HCT116 (cell line): Measurements from ENCODE around the gene TFIP11. TPM values are rescaled to one million over a fixed set of nuclear protein-coding genes. Genes with fewer than 3 reads are reported as not detected.

Source experiments
- ATAC-seq: fragments of 200-7000 bp; cut with Tn5 transposase; 2 replicates; pipeline ENCODE4 v1.9.1; 2020; ENCODE audit warnings: mild to moderate bottlenecking, moderate library complexity
- BruUV-seq: library from RNA; stranded (reverse); fragments of 400-500 nt; replicated peaks from 2 replicates; lab custom pipeline; 2021; lab: Mats Ljungman, UMichigan
- CTCF ChIA-PET: fragments of 300-600 bp; sonication (Branson Sonifier 250); formaldehyde crosslinking; loops from one replicate; lab custom pipeline; 2021; ENCODE audit warnings: antibody characterized with exemption; lab: Charles Lee
- POLR2A ChIA-PET: fragments of 300-600, 350-600 bp; sonication (Branson Sonifier 250); formaldehyde crosslinking; loops from one replicate; lab custom pipeline; 2021; ENCODE audit warnings: antibody characterized with exemption; lab: Charles Lee
- RAD21 ChIA-PET, 2 experiments: fragments of 300-600 bp; sonication (Branson Sonifier 250); formaldehyde crosslinking; loops; one replicate each; lab custom pipeline; 2023; ENCODE audit warnings: low total read pairs in 2 of 2; ENCODE audit not compliant: uncharacterized antibody in 2 of 2, unreplicated experiment in 2 of 2, low non-redundant PET in 1 of 2; lab: Charles Lee
- DNase-seq: peaks from one replicate; pipeline ENCODE4 v3.0.0-alpha.2; 2010; ENCODE audit warnings: low read depth, low spot score
- H2AFZ ChIP-seq: fragments of 200-600 bp; shearing (Covaris generic), sonication (generic); 2 replicates; pipeline ENCODE4 v1.6.1; 2017; ENCODE audit warnings: low read depth, mixed run types, mixed read lengths, antibody characterized with exemption, low read length; ENCODE audit not compliant: poor library complexity, severe bottlenecking
- H3K27ac ChIP-seq: 2 replicates; pipeline ENCODE4 v1.5.1; 2012; ENCODE audit warnings: low read depth, low read length
- H3K27me3 ChIP-seq: fragments of 200-600 bp; sonication (generic); 2 replicates; pipeline ENCODE4 v1.6.1; 2016; ENCODE audit warnings: mixed run types, low read length, mixed read lengths; ENCODE audit not compliant: insufficient read depth
- H3K36me3 ChIP-seq, 2 experiments: fragments of 200-500 bp in 1 of 2; fragments of 200-600 bp in 1 of 2; sonication (Bioruptor generic) in 1 of 2; sonication (generic) in 1 of 2; 2 replicates each; pipeline versions ENCODE4 v1.5.1 to v1.6.1; 2014 to 2016; ENCODE audit warnings: low read length in 2 of 2, inconsistent platforms in 1 of 2, mixed read lengths in 1 of 2, mixed run types in 1 of 2; ENCODE audit not compliant: insufficient read depth in 2 of 2, control insufficient read depth in 1 of 2
- H3K4me1 ChIP-seq, 2 experiments: fragments of 200-600 bp in 1 of 2; sonication (generic) in 1 of 2; 2 replicates each; pipeline versions ENCODE4 v1.5.1 to v1.6.1; 2012 to 2017; ENCODE audit warnings: low read length in 2 of 2, inconsistent platforms in 1 of 2, mild to moderate bottlenecking in 1 of 2, mixed read lengths in 1 of 2, mixed run types in 1 of 2, moderate library complexity in 1 of 2; ENCODE audit not compliant: insufficient read depth in 2 of 2, control insufficient read depth in 1 of 2
- H3K4me2 ChIP-seq: fragments of 200-600 bp; sonication (generic); 2 replicates; pipeline ENCODE4 v1.6.1; 2017; ENCODE audit warnings: mixed run types, low read length, mixed read lengths
- H3K4me3 ChIP-seq, 2 experiments: fragments of 200-600 bp in 1 of 2; sonication (generic) in 1 of 2; replicated peaks in 1 of 2; 2 replicates each; pipeline ENCODE4 v1.5.1; 2011 to 2016; ENCODE audit warnings: low read length in 2 of 2, control low read depth in 1 of 2, low read depth in 1 of 2, mild to moderate bottlenecking in 1 of 2, mixed read lengths in 1 of 2, mixed run types in 1 of 2
- H3K79me2 ChIP-seq: fragments of 200-600 bp; sonication (generic); 2 replicates; pipeline ENCODE4 v1.6.1; 2017; ENCODE audit warnings: mild to moderate bottlenecking, mixed run types, low read length, moderate library complexity, mixed read lengths; ENCODE audit not compliant: insufficient read depth
- H3K9ac ChIP-seq: fragments of 200-600 bp; sonication (generic); 2 replicates; pipeline ENCODE4 v1.6.1; 2016; ENCODE audit warnings: low read length, mixed read lengths
- H3K9me2 ChIP-seq: fragments of 200-600 bp; sonication (generic), shearing (Covaris generic); 2 replicates; pipeline ENCODE4 v1.6.1; 2017; ENCODE audit warnings: mixed run types, mild to moderate bottlenecking, moderate library complexity; ENCODE audit not compliant: insufficient read depth
- H3K9me3 ChIP-seq, 2 experiments: fragments of 200-500 bp in 1 of 2; fragments of 200-600 bp in 1 of 2; sonication (Bioruptor generic) in 1 of 2; sonication (generic) in 1 of 2; 2 replicates each; pipeline ENCODE4 v1.6.1; 2014 to 2017; ENCODE audit warnings: low read length in 2 of 2, mixed read lengths in 2 of 2, inconsistent platforms in 1 of 2, low read depth in 1 of 2, mild to moderate bottlenecking in 1 of 2, mixed run types in 1 of 2, moderate library complexity in 1 of 2; ENCODE audit not compliant: control insufficient read depth in 1 of 2, insufficient read depth in 1 of 2
- H4K20me1 ChIP-seq: fragments of 200-600 bp; sonication (generic), shearing (Covaris generic); 2 replicates; pipeline ENCODE4 v1.6.1; 2017; ENCODE audit warnings: mixed run types, mild to moderate bottlenecking, moderate library complexity; ENCODE audit not compliant: insufficient read depth
- ATF3 ChIP-seq: IDR thresholded peaks from 2 replicates; pipeline ENCODE4 v1.6.1; 2012
- CTCF ChIP-seq, 3 experiments: fragments of 200-600 bp in 1 of 3; sonication (generic) in 1 of 3; IDR thresholded peaks in 2 of 3; conservative IDR thresholded peaks in 1 of 3; 2 replicates each; pipeline ENCODE4 v1.5.1; 2012 to 2017; ENCODE audit warnings: low read depth in 2 of 3, low read length in 2 of 3, antibody characterized with exemption in 1 of 3, borderline replicate concordance in 1 of 3, control low read depth in 1 of 3, mild to moderate bottlenecking in 1 of 3, mixed read lengths in 1 of 3, mixed run types in 1 of 3, moderate library complexity in 1 of 3; ENCODE audit not compliant: insufficient read depth in 1 of 3
- ELF1 ChIP-seq: IDR thresholded peaks from 2 replicates; pipeline ENCODE4 v1.6.1; 2012; ENCODE audit warnings: low read depth, borderline replicate concordance
- EZH2 ChIP-seq: fragments of 200-600 bp; sonication (generic); IDR thresholded peaks from 2 replicates; pipeline ENCODE4 v1.6.1; 2017; ENCODE audit warnings: antibody characterized with exemption, mixed run types
- EZH2phosphoT487 ChIP-seq: fragments of 200-600 bp; IDR thresholded peaks from 2 replicates; pipeline ENCODE4 v1.6.1; 2018; ENCODE audit warnings: antibody characterized with exemption, borderline replicate concordance
- FOSL1 ChIP-seq: IDR thresholded peaks from 2 replicates; pipeline ENCODE4 v1.6.1; 2012; ENCODE audit warnings: low read depth
- JUND ChIP-seq: IDR thresholded peaks from 2 replicates; pipeline ENCODE4 v1.6.1; 2012
- POLR2A ChIP-seq: IDR thresholded peaks from 2 replicates; pipeline ENCODE4 v1.7.0; 2011; ENCODE audit warnings: borderline replicate concordance; ENCODE audit not compliant: insufficient read depth, insufficient read length; ENCODE audit errors: extremely low read depth
- POLR2AphosphoS5 ChIP-seq: IDR thresholded peaks from 2 replicates; pipeline ENCODE4 v1.6.1; 2011; ENCODE audit warnings: mild to moderate bottlenecking, low read depth, low read length, moderate library complexity
- REST ChIP-seq: IDR thresholded peaks from 2 replicates; pipeline ENCODE4 v1.6.1; 2012; ENCODE audit warnings: low read depth
- SRF ChIP-seq: IDR thresholded peaks from 2 replicates; pipeline ENCODE4 v1.6.1; 2012; ENCODE audit warnings: low read depth
- ZFX ChIP-seq: fragments of 450-650 bp; IDR thresholded peaks from 2 replicates; pipeline ENCODE4 v1.6.1; 2017
- intact Hi-C: fragments of 100-400 bp; cut with micrococcal nuclease; formaldehyde crosslinking; loops from 2 replicates; pipeline ENCODE4 v1.10.0; 2022
- total RNA-seq: library from RNA; stranded (reverse); gene quantifications from one replicate; pipeline ENCODE4 v1.2.1, GENCODE V29; 2021; ENCODE audit not compliant: unreplicated experiment
- TF ChIP-seq, protein P1 (sequence below): IDR thresholded peaks from 2 replicates; pipeline ENCODE4 v1.6.1; 2011; ENCODE audit warnings: mild to moderate bottlenecking, low read length, moderate library complexity; ENCODE audit not compliant: insufficient replicate concordance; ENCODE audit errors: extremely low read depth

Gene TFIP11
- total RNA-seq, 1 experiment from 2014 or later, result 28.1 TPM

DNA sequence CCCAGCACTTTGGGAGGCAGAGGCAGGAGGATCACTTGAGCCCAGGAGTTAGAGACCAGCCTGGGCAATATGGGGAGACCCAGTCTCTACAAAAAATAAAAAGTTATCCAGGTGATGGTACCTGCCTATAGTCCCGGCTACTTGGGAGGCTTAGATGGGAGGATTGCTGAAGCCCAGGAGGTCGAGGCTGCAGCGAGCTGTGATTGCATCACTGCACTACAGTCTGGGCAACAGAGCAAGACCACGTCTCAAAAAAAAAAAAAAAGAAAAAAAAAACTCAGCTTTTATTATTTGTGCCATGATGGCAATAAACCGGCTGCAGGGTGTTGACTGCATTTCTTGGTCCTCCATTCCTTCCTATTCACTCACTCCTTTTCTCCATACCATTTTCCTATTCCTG is 33.6 kb upstream of the TFIP11 start:
- ATAC-seq (no peak), DNase-seq (no peak)
- H3K27me3 ChIP-seq, result no peaks in the 10 kb centered on the region
- no peaks in the 10 kb centered on the region for H3K36me3 ChIP-seq
- no peak overlapping the region for H3K4me3 ChIP-seq
- POLR2A ChIA-PET, result no interaction called here
- RAD21 ChIA-PET, result no interaction called here
- no peaks in the 10 kb centered on the region for H3K9me3 ChIP-seq
- CTCF ChIA-PET, result interaction anchor here (0.7 kb wide), 1 partner anchor 9 kb away, joined by 3 read pairs; no protein-coding TSS in a partner anchor
- BruUV-seq, result no TSS peak
- no peak overlapping the region for H2AFZ ChIP-seq
- intact Hi-C loops, result no loop called here
- H3K4me1 ChIP-seq, result peaks cover 8% of the 10 kb centered on the region in 2 experiments
- no peaks in the 10 kb centered on the region for H4K20me1 ChIP-seq
- no peak overlapping the region for H3K9ac ChIP-seq
- no peak overlapping the region for H3K27ac ChIP-seq
- H3K9me2 ChIP-seq, result no peaks in the 10 kb centered on the region
- H3K4me2 ChIP-seq, result no peak overlapping the region
- H3K79me2 ChIP-seq, result no peaks in the 10 kb centered on the region
- TF ChIP-seq ELF1 (no peak), EZH2 (no peak), POLR2AphosphoS5 (no peak), ATF3 (no peak), ZFX (no peak)

DNA sequence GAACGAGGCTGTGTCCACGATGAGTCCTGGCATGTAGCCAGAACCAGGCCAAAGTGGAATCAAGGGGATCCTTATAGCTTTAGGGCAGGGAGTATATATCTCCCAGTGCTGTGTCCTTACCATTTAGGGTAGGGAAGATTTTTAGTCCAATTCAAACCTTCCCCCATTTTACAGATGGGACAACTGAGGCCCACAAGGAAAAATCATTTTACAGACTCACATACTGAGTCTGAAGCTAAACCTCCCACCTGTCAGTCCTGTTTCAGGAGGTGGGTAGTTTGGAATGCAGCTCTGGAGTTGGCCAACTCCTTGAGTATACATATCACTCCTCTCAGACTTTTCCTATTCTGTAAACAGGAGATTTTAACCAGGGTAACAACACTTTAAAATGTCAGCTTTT is 33.1 kb upstream of the TFIP11 start:
- no peak overlapping the region for H3K9ac ChIP-seq
- intact Hi-C loops, result no loop called here
- DNase-seq (no peak), ATAC-seq (no peak)
- H3K4me2 ChIP-seq, result no peak overlapping the region
- H3K4me3 ChIP-seq, result no peak overlapping the region
- CTCF ChIA-PET, result no interaction called here
- H3K79me2 ChIP-seq, result no peaks in the 10 kb centered on the region
- H3K9me3 ChIP-seq, result no peaks in the 10 kb centered on the region
- no peak overlapping the region for H3K27ac ChIP-seq
- no peaks in the 10 kb centered on the region; a peak in 1 of 4 replicates for H3K36me3 ChIP-seq
- RAD21 ChIA-PET, result no interaction called here
- H3K27me3 ChIP-seq, result no peaks in the 10 kb centered on the region
- no peak overlapping the region for H2AFZ ChIP-seq
- POLR2A ChIA-PET, result no interaction called here
- no peaks in the 10 kb centered on the region for H4K20me1 ChIP-seq
- peaks cover 4% of the 10 kb centered on the region in 2 experiments; a peak in 3 of 4 replicates for H3K4me1 ChIP-seq
- BruUV-seq, result no TSS peak
- no peaks in the 10 kb centered on the region for H3K9me2 ChIP-seq
- no peak for TF ChIP-seq EZH2phosphoT487
- no peak for TF ChIP-seq REST
- no peak for TF ChIP-seq ELF1
- no peak for TF ChIP-seq CTCF (IDR thresholded peaks at IDR 0.05 in 2 of 3, conservative IDR thresholded peaks at IDR 0.05 in 1 of 3; ENCODE audit: borderline replicate concordance in 1 of 3, insufficient read depth in 1 of 3, low read depth in 2 of 3, low read length in 2 of 3)
- TF ChIP-seq ZFX, result no peak
- no peak for TF ChIP-seq FOSL1
- no peak for TF ChIP-seq SRF
- TF ChIP-seq POLR2AphosphoS5, result no peak
- no peak for TF ChIP-seq EZH2
- TF ChIP-seq, protein P1, sequence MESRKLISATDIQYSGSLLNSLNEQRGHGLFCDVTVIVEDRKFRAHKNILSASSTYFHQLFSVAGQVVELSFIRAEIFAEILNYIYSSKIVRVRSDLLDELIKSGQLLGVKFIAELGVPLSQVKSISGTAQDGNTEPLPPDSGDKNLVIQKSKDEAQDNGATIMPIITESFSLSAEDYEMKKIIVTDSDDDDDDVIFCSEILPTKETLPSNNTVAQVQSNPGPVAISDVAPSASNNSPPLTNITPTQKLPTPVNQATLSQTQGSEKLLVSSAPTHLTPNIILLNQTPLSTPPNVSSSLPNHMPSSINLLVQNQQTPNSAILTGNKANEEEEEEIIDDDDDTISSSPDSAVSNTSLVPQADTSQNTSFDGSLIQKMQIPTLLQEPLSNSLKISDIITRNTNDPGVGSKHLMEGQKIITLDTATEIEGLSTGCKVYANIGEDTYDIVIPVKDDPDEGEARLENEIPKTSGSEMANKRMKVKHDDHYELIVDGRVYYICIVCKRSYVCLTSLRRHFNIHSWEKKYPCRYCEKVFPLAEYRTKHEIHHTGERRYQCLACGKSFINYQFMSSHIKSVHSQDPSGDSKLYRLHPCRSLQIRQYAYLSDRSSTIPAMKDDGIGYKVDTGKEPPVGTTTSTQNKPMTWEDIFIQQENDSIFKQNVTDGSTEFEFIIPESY, result no peak
- TF ChIP-seq POLR2A, result no peak
- TF ChIP-seq JUND, result no peak
